Neural progenitor cell (in vitro differentiated cells): ENCODE data around the gene HEXD. TPM values are rescaled to one million over a fixed set of nuclear protein-coding genes. Genes with fewer than 3 reads are reported as not detected.

ENCODE experiments used
- DNase-seq: peaks from one replicate; pipeline ENCODE4 v3.0.0-alpha.2; 2016; ENCODE audit warnings: low spot score
- H2AFZ ChIP-seq: fragments of 200-600 bp; sonication (generic); replicated peaks from 2 replicates; pipeline ENCODE4 v1.6.1; 2016; ENCODE audit warnings: antibody characterized with exemption
- H3F3A ChIP-seq: fragments of 200-600 bp; sonication (generic); 2 replicates; pipeline ENCODE4 v1.6.1; 2016; ENCODE audit warnings: antibody characterized with exemption, low read depth
- H3K27ac ChIP-seq: fragments of 200-600 bp; sonication (generic); 2 replicates; pipeline ENCODE4 v1.5.1; 2016; ENCODE audit warnings: mild to moderate bottlenecking
- H3K27me3 ChIP-seq: fragments of 200-600 bp; sonication (generic); 2 replicates; pipeline ENCODE4 v1.6.1; 2016; ENCODE audit warnings: mild to moderate bottlenecking, moderate library complexity
- H3K36me3 ChIP-seq: fragments of 200-600 bp; sonication (generic); 2 replicates; pipeline ENCODE4 v1.5.1; 2016
- H3K4me1 ChIP-seq: fragments of 200-600 bp; sonication (generic); 2 replicates; pipeline ENCODE4 v1.6.1; 2016; ENCODE audit warnings: mixed run types
- H3K4me2 ChIP-seq: fragments of 200-600 bp; sonication (generic); 2 replicates; pipeline ENCODE4 v1.6.1; 2016
- H3K4me3 ChIP-seq: fragments of 200-600 bp; sonication (generic); 2 replicates; pipeline ENCODE4 v1.5.1; 2016
- H3K79me2 ChIP-seq: fragments of 200-600 bp; sonication (generic); 2 replicates; pipeline ENCODE4 v1.6.1; 2016; ENCODE audit warnings: low read depth
- H3K9ac ChIP-seq: fragments of 200-600 bp; sonication (generic); 2 replicates; pipeline ENCODE4 v1.6.1; 2016
- H3K9me3 ChIP-seq: fragments of 200-600 bp; sonication (generic); 2 replicates; pipeline ENCODE4 v1.5.1; 2016; ENCODE audit warnings: low read depth
- H4K20me1 ChIP-seq: fragments of 200-600 bp; sonication (generic); 2 replicates; pipeline ENCODE4 v1.6.1; 2016; ENCODE audit warnings: low read depth
- H3K27ac Mint-ChIP-seq: 3 replicates; pipeline ENCODE4 v1.8.0; 2021; ENCODE audit warnings: mixed read lengths
- H3K27me3 Mint-ChIP-seq: 2 replicates; pipeline ENCODE4 v1.8.0; 2022; ENCODE audit warnings: low read depth, mild to moderate bottlenecking, inconsistent platforms, moderate library complexity, mixed read lengths; ENCODE audit not compliant: insufficient read depth
- H3K36me3 Mint-ChIP-seq: 3 replicates; pipeline ENCODE4 v1.8.0; 2021; ENCODE audit warnings: mixed read lengths
- H3K4me1 Mint-ChIP-seq: 3 replicates; pipeline ENCODE4 v1.8.0; 2021; ENCODE audit warnings: mixed read lengths
- H3K4me3 Mint-ChIP-seq: 3 replicates; pipeline ENCODE4 v1.8.0; 2021; ENCODE audit warnings: mild to moderate bottlenecking, moderate library complexity, mixed read lengths
- H3K9me3 Mint-ChIP-seq: 3 replicates; pipeline ENCODE4 v1.8.0; 2020; ENCODE audit warnings: mixed read lengths
- EZH2 ChIP-seq: fragments of 200-600 bp; sonication (generic); IDR thresholded peaks from 2 replicates; pipeline ENCODE4 v1.6.1; 2017; ENCODE audit warnings: antibody characterized with exemption, mild to moderate bottlenecking, moderate library complexity
- EZH2phosphoT487 ChIP-seq: fragments of 200-600 bp; sonication (generic); IDR thresholded peaks from 2 replicates; pipeline ENCODE4 v1.6.1; 2017; ENCODE audit warnings: antibody characterized with exemption
- total RNA-seq: library from RNA; depleted of rRNA; stranded (reverse); fragments of >200 nt; gene quantifications from 2 replicates; pipeline ENCODE4 v1.2.3, GENCODE V29; 2015; ENCODE audit warnings: low replicate concordance
- TF ChIP-seq, protein P1 (sequence below): fragments of 200-600 bp; sonication (generic); IDR thresholded peaks from 2 replicates; pipeline ENCODE4 v1.5.1; 2017; ENCODE audit warnings: antibody characterized with exemption, mild to moderate bottlenecking

Gene HEXD
- total RNA-seq, 1 donor from 2014 or later: 22.3 TPM

DNA sequence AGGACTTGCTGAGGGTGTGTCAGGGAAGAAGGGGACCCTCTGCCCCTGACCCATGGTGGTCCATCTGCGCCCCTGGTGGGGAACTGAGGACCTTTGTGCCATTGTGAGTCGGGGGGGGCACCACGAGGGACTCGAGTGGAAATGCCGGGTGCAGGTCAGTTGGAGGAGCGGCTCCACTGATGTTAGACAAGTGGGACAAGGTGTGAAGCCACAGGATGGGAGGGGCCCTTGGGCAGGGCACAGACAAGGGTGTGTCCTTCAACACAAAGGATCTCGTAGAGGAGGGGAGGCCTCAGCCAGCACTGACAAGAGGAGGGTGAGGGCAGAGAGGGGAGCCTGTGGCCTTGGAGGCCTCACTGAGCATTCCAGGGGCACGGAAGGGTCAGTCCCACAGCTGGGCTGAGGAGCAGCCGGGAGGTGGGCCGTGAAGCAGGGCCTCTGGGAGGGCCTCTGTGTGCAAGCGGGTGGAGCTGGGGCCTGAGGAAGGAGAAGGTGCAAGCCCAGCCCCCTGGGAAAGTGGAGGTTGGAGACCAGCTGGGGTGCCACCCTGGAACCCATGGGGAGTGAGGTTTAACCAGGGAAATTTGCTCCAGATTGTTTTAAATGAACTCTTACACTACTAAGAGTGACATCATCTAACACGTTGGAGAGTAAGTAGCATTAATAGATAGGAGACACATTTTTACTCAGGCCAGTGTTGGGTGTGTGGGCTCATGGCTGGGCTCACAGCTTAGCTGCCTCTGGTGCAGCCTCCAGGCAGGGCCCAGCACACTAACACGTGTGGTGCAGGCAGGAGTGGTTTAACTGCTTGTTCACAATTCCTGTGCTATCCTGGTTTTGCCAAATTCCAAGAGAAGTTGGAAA, 68.3 kb downstream of the HEXD start:
- Histone ChIP-seq H3K27me3 (no peaks in the 10 kb centered on the region), H3K9me3 (no peaks in the 10 kb centered on the region), H3K9ac (no peak overlapping the region), H3K4me3 (no peak overlapping the region), H2AFZ (no peak overlapping the region), H3K4me1 (no peaks in the 10 kb centered on the region), H3K36me3 (peaks cover 3% of the 10 kb centered on the region), H4K20me1 (peaks cover 12% of the 10 kb centered on the region), H3K4me2 (no peak overlapping the region), H3K79me2 (no peaks in the 10 kb centered on the region), H3F3A (peaks cover 5% of the 10 kb centered on the region), H3K27ac (no peak overlapping the region)
- TF ChIP-seq EZH2phosphoT487 (no peak), EZH2 (no peak)
- TF ChIP-seq, protein P1, sequence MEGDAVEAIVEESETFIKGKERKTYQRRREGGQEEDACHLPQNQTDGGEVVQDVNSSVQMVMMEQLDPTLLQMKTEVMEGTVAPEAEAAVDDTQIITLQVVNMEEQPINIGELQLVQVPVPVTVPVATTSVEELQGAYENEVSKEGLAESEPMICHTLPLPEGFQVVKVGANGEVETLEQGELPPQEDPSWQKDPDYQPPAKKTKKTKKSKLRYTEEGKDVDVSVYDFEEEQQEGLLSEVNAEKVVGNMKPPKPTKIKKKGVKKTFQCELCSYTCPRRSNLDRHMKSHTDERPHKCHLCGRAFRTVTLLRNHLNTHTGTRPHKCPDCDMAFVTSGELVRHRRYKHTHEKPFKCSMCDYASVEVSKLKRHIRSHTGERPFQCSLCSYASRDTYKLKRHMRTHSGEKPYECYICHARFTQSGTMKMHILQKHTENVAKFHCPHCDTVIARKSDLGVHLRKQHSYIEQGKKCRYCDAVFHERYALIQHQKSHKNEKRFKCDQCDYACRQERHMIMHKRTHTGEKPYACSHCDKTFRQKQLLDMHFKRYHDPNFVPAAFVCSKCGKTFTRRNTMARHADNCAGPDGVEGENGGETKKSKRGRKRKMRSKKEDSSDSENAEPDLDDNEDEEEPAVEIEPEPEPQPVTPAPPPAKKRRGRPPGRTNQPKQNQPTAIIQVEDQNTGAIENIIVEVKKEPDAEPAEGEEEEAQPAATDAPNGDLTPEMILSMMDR: no peak
- DNase-seq: no peak
- Mint-ChIP-seq H3K27ac (no peak overlapping the region), H3K9me3 (no peaks in the 10 kb centered on the region), H3K4me3 (no peak overlapping the region), H3K36me3 (peaks cover 40% of the 10 kb centered on the region), H3K4me1 (no peaks in the 10 kb centered on the region), H3K27me3 (peaks cover 1% of the 10 kb centered on the region)

DNA sequence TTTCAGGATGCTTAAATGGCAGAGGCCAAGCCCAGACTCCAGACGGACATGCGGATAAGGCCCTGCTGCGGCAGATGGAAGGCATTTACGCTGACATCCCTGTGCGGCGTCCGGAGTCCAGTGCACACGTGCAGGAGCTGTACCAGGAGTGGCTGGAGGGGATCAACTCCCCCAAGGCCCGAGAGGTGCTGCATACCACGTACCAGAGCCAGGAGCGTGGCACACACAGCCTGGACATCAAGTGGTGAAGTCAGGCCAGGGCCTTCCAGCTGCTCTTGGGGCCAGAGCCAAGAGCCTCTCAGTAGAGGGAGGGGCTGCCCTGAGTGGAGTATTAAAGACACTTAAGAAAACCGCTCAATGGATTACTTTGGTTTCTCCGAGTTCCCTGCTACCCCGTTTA, 69.8 kb downstream of the HEXD start:
- H3K4me2 ChIP-seq: no peak overlapping the region
- H3K27ac Mint-ChIP-seq: no peak overlapping the region
- no peak overlapping the region for H3K4me3 ChIP-seq
- peaks cover 9% of the 10 kb centered on the region for H4K20me1 ChIP-seq
- no peaks in the 10 kb centered on the region for H3K36me3 ChIP-seq
- no peaks in the 10 kb centered on the region for H3K79me2 ChIP-seq
- H3K9me3 ChIP-seq: no peaks in the 10 kb centered on the region
- H3K4me3 Mint-ChIP-seq: no peak overlapping the region
- H3K9me3 Mint-ChIP-seq: no peaks in the 10 kb centered on the region
- H3K27me3 ChIP-seq: no peaks in the 10 kb centered on the region
- no peak overlapping the region for H3K9ac ChIP-seq
- no peak overlapping the region for H3K27ac ChIP-seq
- H3K27me3 Mint-ChIP-seq: peaks cover 3% of the 10 kb centered on the region
- H3K4me1 ChIP-seq: no peaks in the 10 kb centered on the region
- no peak overlapping the region for H2AFZ ChIP-seq
- DNase-seq: no peak
- H3K36me3 Mint-ChIP-seq: peaks cover 31% of the 10 kb centered on the region
- peaks cover 5% of the 10 kb centered on the region for H3F3A ChIP-seq
- no peak for TF ChIP-seq EZH2
- no peaks in the 10 kb centered on the region for H3K4me1 Mint-ChIP-seq

DNA sequence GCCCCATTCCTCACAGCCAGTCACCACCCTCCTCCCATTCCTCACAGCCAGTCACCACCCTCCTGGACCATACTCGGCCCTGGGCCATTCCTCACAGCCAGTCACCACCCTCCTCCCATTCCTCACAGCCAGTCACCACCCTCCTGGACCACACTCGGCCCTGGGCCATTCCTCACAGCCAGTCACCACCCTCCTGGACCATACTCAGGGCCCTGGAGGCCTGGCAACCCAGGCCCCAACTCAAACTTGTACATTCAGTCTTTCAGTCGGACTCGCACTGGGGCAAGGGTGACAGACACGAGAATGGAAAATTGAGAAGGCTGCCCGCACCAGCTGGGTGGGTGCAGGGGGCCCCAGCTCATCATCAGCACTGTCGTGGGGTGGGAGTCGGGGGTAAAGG, 71.0 kb downstream of the HEXD start:
- Histone ChIP-seq H3K27ac (no peak overlapping the region), H3K4me2 (no peak overlapping the region), H3K9me3 (no peaks in the 10 kb centered on the region), H3K27me3 (no peaks in the 10 kb centered on the region), H4K20me1 (peaks cover 9% of the 10 kb centered on the region), H3K4me1 (no peaks in the 10 kb centered on the region), H2AFZ (no peak overlapping the region), H3K9ac (no peak overlapping the region), H3K4me3 (no peak overlapping the region), H3F3A (peaks cover 5% of the 10 kb centered on the region), H3K36me3 (no peaks in the 10 kb centered on the region), H3K79me2 (no peaks in the 10 kb centered on the region)
- Mint-ChIP-seq H3K36me3 (peaks cover 26% of the 10 kb centered on the region), H3K4me1 (peaks cover 5% of the 10 kb centered on the region), H3K9me3 (no peaks in the 10 kb centered on the region), H3K27ac (no peak overlapping the region), H3K27me3 (peaks cover 5% of the 10 kb centered on the region), H3K4me3 (no peak overlapping the region)
- TF ChIP-seq, protein P1: no peak
- TF ChIP-seq EZH2phosphoT487 (no peak), EZH2 (no peak)
- DNase-seq: no peak

DNA sequence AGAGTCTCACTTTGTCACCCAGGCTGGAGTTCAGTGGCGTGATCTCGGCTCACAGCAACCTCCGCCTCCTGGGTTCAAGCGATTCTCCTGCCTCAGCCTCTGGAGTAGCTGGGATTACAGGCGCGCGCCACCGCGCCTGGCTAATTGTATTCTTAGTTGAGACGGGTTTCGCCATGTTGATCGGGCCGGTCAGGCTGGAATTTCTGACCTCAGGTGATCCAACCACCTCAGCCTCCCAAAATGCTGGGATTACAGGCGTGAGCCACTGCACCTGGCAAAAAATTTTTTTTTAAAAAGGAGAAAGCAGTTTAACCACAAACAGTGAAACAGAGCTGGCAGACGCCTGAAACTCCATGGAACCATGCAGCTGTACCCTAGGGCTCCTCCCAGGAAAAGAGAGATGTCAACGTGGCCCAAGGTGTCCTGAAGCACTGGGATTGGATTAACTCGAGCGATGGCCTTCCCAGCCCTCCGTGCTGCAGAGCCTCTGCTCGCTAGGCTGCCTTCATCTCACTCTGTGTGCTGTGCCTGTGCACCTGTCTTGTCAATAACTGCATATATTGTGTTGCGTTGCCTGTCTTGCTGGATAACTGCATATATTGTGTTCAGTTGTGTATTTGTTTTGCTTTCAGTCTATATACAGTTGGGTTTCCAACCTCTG, 71.8 kb downstream of the HEXD start:
- Histone ChIP-seq H3K9me3 (no peaks in the 10 kb centered on the region), H3K9ac (no peak overlapping the region), H2AFZ (no peak overlapping the region), H3K27me3 (no peaks in the 10 kb centered on the region), H3K4me1 (no peaks in the 10 kb centered on the region), H3K4me3 (no peak overlapping the region), H3K27ac (no peak overlapping the region), H3K36me3 (no peaks in the 10 kb centered on the region), H3F3A (peaks cover 9% of the 10 kb centered on the region), H4K20me1 (peaks cover 9% of the 10 kb centered on the region), H3K4me2 (no peak overlapping the region), H3K79me2 (no peaks in the 10 kb centered on the region)
- Mint-ChIP-seq H3K4me3 (no peak overlapping the region), H3K27me3 (peaks cover 14% of the 10 kb centered on the region), H3K27ac (no peak overlapping the region), H3K4me1 (peaks cover 12% of the 10 kb centered on the region), H3K9me3 (peaks cover 6% of the 10 kb centered on the region), H3K36me3 (peaks cover 22% of the 10 kb centered on the region)
- TF ChIP-seq, protein P1: no peak
- TF ChIP-seq EZH2phosphoT487 (no peak), EZH2 (no peak)
- DNase-seq: no peak
